Activated T-helper 1 cell treated with anti-CD3 and anti-CD28 coated beads, Interleukin-2, amount 50 U/mL, for 16 hours (primary cell): Measurements from ENCODE around the gene ST8SIA4.

ENCODE experiments used
- DNase-seq, 2 donors: peaks; one replicate each; pipeline ENCODE4 v3.0.0-alpha.2; 2020; ENCODE audit warnings: low read depth in 1 of 2, low spot score in 1 of 2

Gene ST8SIA4

GRCh38 chr5:100832252-100833230 lies 70.5 kb downstream of the ST8SIA4 start:
- no peak for DNase-seq

- DNase-seq, result no peak
Measured at GRCh38 chr5:100828898-100829356, 74.2 kb downstream of the ST8SIA4 start.

- DNase-seq, result no peak
Measured at GRCh38 chr5:100828071-100828897, 74.8 kb downstream of the ST8SIA4 start.

GRCh38 chr5:100827481-100827889 lies 75.6 kb downstream of the ST8SIA4 start:
- no peak for DNase-seq

GRCh38 chr5:100826133-100826532 lies 76.9 kb downstream of the ST8SIA4 start:
- DNase-seq, result no peak

- no peak for DNase-seq
Measured at GRCh38 chr5:100824635-100825034, 78.4 kb downstream of the ST8SIA4 start.

GRCh38 chr5:100823812-100824211 lies 79.3 kb downstream of the ST8SIA4 start:
- no peak for DNase-seq

- DNase-seq, result no peak
Measured at GRCh38 chr5:100821751-100822150, 81.3 kb downstream of the ST8SIA4 start.

- no peak for DNase-seq
Measured at GRCh38 chr5:100818340-100818739, 84.7 kb downstream of the ST8SIA4 start.

- no peak for DNase-seq
Measured at GRCh38 chr5:100803397-100803796, 99.7 kb downstream of the ST8SIA4 start.

GRCh38 chr5:100802208-100802607 lies 100.9 kb downstream of the ST8SIA4 start:
- DNase-seq, result no peak

- DNase-seq, result no peak
Measured at GRCh38 chr5:100800562-100800961, 102.5 kb downstream of the ST8SIA4 start.

GRCh38 chr5:100799166-100799565 lies 103.9 kb downstream of the ST8SIA4 start:
- DNase-seq, result no peak

- no peak for DNase-seq
Measured at GRCh38 chr5:100797861-100798260, 105.2 kb downstream of the ST8SIA4 start.

GRCh38 chr5:100796851-100797250 lies 106.2 kb downstream of the ST8SIA4 start:
- DNase-seq, result no peak

GRCh38 chr5:100794844-100795243 lies 108.2 kb downstream of the ST8SIA4 start:
- DNase-seq, result no peak

- no peak for DNase-seq
Measured at GRCh38 chr5:100794218-100794617, 108.9 kb downstream of the ST8SIA4 start.

GRCh38 chr5:100792781-100793180 lies 110.3 kb downstream of the ST8SIA4 start:
- no peak for DNase-seq

- DNase-seq, result no peak
Measured at GRCh38 chr5:100791391-100791790, 111.7 kb downstream of the ST8SIA4 start.

- no peak for DNase-seq
Measured at GRCh38 chr5:100790951-100791350, 112.1 kb downstream of the ST8SIA4 start.

GRCh38 chr5:100790170-100790665 lies 112.9 kb downstream of the ST8SIA4 start:
- DNase-seq, result no peak

- DNase-seq, result no peak
Measured at GRCh38 chr5:100789694-100790093, 113.4 kb downstream of the ST8SIA4 start.
